NCI-H510A treated with DMSO at 0.1 percent for 48 hours (cell line): ENCODE data around the gene XRCC4.

Experiments used
- DNase-seq: peaks from one replicate; lab custom pipeline; 2025; lab: John Stamatoyannopoulos, UW

The XRCC4 gene

DNA sequence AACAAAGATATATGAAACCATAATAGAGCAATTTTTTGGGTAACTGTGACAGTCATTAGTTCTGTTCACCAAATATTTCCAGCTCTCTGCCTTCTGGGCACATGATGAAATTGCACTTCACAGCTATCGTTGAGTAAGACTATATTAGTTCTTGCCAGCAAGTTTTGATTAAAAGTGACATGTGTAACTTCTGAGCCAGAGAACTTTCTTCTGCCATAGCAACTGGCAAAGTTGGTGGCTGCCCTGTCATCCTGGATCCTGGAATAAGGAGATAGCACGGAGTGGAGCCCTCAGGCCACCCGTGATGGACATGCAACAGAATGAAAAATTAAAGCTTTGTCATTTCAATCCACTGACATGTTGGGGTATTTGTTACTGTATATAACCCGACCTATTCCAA lies 199.8 kb downstream of the XRCC4 start:
- no peak for DNase-seq

GRCh38 chr5:83277953-83278352 lies 200.6 kb downstream of the XRCC4 start:
- no peak for DNase-seq

- DNase-seq: no peak
Observed at GRCh38 chr5:83281176-83281575, 203.8 kb downstream of the XRCC4 start.

GRCh38 chr5:83281658-83282057 lies 204.3 kb downstream of the XRCC4 start:
- DNase-seq: no peak

DNA sequence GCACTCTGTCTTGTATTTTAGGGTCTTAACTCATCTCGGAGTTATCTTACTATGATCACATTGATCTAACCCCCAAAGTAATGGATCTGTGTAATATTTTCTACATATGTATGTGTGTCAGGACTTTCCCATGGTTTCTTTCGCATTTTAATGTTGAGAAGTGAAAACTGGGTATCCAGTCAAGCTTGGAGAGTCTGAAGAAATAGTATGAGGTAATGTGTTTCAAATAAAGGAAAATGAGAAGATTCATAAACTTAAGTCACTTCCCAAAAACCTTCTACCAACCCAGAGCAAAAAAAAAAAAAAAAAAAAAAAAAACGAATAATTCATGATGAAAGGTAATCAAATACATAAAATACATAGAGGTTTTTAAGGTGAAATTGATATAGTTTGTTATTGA lies 206.4 kb downstream of the XRCC4 start:
- DNase-seq: no peak

DNA sequence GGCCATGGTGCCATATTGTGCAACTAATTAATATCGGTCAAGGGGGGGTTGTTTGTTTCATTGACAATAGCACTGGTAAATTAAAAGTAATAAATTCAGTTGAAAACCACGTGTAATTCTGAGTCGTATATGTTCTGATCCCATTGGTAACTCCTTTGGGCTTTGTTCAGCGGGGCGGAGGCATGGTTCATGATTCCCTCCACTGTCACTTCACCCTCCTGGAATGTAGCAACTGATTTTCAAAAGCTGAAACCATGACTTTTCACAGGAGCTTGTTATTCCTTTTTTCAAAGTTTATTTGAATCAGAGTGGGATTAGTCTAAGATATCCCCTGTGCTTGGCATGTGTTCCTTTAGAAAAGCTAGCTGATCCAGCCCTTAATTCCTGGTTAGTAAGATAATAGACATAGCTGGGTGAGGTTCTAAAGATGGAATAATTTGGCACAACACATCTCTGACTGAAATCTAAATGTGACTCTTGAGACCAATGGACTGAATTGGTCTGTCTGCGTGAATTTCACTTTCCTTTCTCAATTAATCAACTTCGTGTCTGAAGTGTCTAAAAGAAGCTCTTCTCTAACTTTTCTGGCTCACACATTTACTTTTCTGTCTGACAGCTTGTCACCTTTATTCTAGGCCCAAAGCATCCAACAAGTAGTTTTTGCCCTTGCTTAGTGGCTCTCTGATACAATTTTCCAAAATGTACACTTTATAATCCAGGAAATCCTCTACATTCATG lies 208.5 kb downstream of the XRCC4 start:
- DNase-seq: no peak

DNA sequence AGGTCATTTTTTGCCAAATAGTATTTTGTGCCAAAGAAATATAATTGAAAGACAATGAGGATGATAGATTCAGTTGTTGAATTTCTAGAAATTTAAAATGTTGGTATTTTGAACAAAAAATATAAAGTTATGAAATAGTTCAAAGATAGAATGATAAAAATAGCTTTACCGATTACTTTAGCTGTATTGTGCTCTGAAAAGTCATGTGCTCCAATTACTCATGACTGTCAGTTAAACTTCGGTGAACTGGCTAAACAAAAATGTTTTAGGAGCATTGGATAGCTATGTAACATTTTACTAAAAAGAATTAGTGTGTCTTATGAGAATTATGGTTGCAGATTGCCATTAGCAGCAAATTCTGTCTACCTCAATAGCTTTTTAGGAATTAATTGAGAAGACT lies 216.9 kb downstream of the XRCC4 start:
- DNase-seq: no peak

GRCh38 chr5:83299353-83299752 lies 222.0 kb downstream of the XRCC4 start:
- DNase-seq: no peak

DNA sequence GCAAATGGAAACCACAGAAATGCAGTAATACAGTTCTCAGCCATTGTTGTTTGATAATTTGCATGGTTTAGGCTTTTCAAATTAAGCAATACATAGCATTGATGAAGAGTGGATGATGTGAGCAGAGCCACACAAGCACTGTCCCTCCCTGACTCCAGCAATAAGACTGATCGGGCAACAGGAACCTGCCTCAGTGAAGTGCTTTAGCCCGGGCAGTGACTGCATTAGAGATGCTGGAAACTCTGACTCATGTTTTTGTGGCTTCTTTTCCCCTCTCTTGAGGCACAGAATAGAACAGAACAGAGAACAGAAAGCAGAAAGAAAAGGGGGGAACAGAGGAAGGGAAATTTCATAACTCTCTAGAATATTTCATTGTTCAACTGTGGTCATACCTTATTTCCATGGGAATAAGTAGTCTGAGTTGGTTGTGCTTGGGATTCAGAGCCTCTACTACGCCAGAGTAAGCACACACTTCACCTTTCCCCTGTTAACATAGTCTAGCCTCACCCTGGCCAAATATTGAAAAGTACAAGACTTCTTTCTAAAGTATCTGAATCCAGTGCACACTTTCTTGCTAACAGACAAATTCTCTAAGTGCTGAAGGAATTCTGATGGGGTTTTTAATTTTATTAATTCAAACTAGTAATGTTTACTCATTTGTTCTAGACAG lies 229.4 kb downstream of the XRCC4 start:
- no peak for DNase-seq

DNA sequence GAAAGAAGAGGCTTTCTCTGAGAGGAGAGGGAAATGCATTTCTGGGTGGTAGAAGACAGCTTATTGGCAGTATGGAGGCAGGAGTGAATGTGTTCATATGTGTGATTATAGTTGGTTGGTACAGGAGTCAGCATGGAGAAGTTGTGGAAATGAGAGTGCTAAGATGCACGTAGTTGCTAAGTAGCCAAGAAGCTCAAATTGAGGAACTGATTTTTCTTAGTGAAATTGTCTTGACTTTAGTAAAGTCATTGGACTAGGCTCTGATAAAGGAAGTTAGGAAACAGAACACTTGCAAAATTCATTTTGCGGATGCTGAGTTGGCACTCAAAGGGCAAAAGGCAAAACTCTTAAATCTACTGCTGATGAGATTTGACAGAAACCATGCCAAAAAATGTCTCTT lies 235.3 kb downstream of the XRCC4 start:
- no peak for DNase-seq

GRCh38 chr5:83313436-83313835 lies 236.1 kb downstream of the XRCC4 start:
- no peak for DNase-seq

GRCh38 chr5:83321483-83322055 lies 244.2 kb downstream of the XRCC4 start:
- DNase-seq: no peak

DNA sequence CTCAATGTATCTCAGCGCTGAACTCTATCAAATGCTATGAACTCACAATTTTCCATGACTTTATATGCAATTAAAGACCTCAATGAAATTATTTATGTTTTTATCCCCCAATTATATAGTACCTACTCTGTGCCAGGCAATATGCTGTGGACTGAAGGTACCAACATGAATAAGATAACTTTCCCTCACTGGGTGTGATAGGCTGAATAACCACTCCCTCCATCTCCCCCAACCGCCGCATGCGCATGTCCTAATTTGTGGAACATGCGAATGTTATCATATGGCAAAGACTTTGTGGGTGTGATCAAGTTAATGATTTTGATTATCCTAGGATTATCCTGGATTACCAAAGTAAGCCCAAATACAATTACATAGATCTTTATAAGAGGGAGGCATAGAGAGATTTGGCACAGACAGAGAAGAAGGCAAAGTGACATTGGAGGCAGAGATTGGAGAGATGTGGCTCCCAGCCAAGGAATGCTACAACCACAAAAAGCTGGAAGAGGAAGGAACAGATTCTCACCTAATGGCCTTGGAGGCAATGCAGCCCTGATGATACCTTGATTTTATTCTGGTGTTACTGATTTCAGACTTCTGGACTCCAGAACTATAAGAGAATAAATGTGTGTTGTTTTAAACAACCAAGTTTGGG lies 245.1 kb downstream of the XRCC4 start:
- no peak for DNase-seq

GRCh38 chr5:83323557-83324180 lies 246.3 kb downstream of the XRCC4 start:
- DNase-seq: no peak

DNA sequence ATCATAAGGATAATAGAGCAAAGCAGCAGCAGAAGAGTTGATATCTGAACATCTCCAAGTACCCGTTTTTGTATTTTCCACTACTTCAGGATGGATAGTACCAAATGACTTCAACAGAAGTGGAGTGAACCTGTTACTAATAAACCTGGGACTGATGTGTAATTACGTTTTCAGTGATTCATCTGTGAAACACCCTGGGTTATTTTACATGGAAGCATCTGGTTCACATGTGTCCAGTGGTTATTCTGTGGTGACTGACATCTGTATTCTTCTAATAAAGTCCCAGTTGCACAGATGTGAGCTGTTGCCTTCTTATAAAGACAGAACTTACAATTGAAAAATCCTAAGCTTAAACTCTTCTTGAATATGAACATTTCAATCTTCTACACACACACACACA lies 254.5 kb downstream of the XRCC4 start:
- DNase-seq: no peak

DNA sequence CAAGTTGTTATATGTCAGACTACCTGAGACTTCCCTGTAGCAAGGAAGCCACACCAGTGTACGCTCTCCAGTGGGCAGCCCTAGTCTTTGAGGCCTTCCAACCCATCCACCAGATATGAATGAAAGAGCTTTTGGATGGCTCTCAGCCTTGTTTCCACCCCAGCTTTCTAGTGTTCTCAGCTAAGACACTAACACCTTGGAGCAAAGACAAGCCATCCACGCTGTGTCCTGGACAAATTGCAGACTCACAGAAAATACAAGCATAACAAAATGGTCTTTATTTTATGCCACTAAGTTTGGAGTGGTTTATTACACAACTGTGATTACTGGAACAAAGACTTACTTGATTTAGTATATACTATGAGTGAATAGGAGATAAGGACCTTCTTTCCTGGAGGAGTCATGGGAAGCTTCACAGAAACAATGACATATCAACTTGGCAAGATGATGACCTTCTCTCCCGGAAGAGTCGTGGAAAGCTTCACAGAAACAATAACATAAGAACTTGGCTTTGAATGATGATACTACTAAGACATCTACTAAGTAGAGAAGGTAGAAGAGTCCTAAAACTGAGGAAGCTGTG lies 260.2 kb downstream of the XRCC4 start:
- DNase-seq: no peak

- no peak for DNase-seq
Observed at GRCh38 chr5:83340511-83340918, 263.2 kb downstream of the XRCC4 start.

GRCh38 chr5:83341815-83342334 lies 264.5 kb downstream of the XRCC4 start:
- DNase-seq: no peak

- DNase-seq: no peak
Observed at GRCh38 chr5:83342465-83342864, 265.1 kb downstream of the XRCC4 start.

- DNase-seq: no peak
Observed at GRCh38 chr5:83343299-83343698, 266.0 kb downstream of the XRCC4 start.

GRCh38 chr5:83345423-83345822 lies 268.1 kb downstream of the XRCC4 start:
- DNase-seq: no peak

- DNase-seq: no peak
Observed at GRCh38 chr5:83348281-83348780, 271.0 kb downstream of the XRCC4 start.
